Activated CD8-positive, alpha-beta T cell treated with anti-CD3 and anti-CD28 coated beads, Interleukin-2, amount 10 ng/mL, durations not matched to agents 7 days and 5 days (primary cell): ENCODE data around the gene CYRIA. TPM values are rescaled to one million over a fixed set of nuclear protein-coding genes. Genes with fewer than 3 reads are reported as not detected.

Experiments used
- ATAC-seq: fragments of 150-1000 bp; cut with Tn5 transposase; one replicate; pipeline ENCODE4 v1.10.0; 2021; ENCODE audit warnings: moderate library complexity
- CTCF ChIA-PET: fragments of 350-600 bp; sonication (Branson Sonifier 250); formaldehyde crosslinking; loops from one replicate; lab custom pipeline; 2021; ENCODE audit warnings: antibody characterized with exemption; lab: Charles Lee
- POLR2A ChIA-PET: fragments of 350-600 bp; sonication (Branson Sonifier 250); formaldehyde crosslinking; loops from one replicate; lab custom pipeline; 2021; ENCODE audit warnings: antibody characterized with exemption; lab: Charles Lee
- DNase-seq: peaks from one replicate; pipeline ENCODE4 v3.0.0-alpha.2; 2020
- H3K27ac Mint-ChIP-seq: one replicate; pipeline ENCODE4 v1.8.0; 2021; ENCODE audit warnings: mild to moderate bottlenecking, mixed read lengths
- H3K27me3 Mint-ChIP-seq: one replicate; pipeline ENCODE4 v1.8.0; 2021; ENCODE audit warnings: low read depth, mixed read lengths
- H3K36me3 Mint-ChIP-seq: one replicate; pipeline ENCODE4 v1.8.0; 2021; ENCODE audit warnings: low read depth, mixed read lengths
- H3K4me1 Mint-ChIP-seq: one replicate; pipeline ENCODE4 v1.8.0; 2021; ENCODE audit warnings: low read depth, mixed read lengths
- H3K4me3 Mint-ChIP-seq: one replicate; pipeline ENCODE4 v1.8.0; 2021; ENCODE audit warnings: mild to moderate bottlenecking, mixed read lengths
- H3K9me3 Mint-ChIP-seq: one replicate; pipeline ENCODE4 v1.8.0; 2022; ENCODE audit warnings: mixed read lengths; ENCODE audit not compliant: insufficient read depth
- total RNA-seq, 2 experiments: library from RNA; stranded (reverse); gene quantifications; one replicate each; pipeline ENCODE4 v1.2.3, GENCODE V29; 2021

CYRIA gene
- total RNA-seq, 2 experiments from 2014 or later, result 0.78 to 0.84 TPM

DNA sequence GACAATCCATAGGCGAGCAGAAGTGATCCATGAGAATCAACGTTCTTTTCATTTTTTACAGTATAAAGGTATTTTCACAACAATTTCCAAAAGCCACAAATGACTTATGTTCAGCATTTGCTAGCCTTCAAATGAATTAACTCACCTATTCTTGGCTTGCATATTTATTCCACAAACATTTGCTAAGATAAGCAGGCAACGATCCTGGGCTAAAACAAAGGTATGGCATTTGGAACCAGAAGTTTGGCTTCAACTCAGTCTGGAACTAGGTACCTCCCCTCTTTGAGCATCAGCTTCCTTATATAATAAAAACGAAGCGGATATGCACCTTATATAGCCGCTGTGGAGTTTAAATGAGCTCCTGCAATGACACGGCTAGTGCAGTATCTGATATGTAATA lies 20.5 kb downstream of the CYRIA start:
- Mint-ChIP-seq H3K4me3 (no peak overlapping the region), H3K36me3 (no peaks in the 10 kb centered on the region), H3K27ac (no peak overlapping the region), H3K4me1 (no peaks in the 10 kb centered on the region), H3K27me3 (peaks cover 2% of the 10 kb centered on the region), H3K9me3 (no peaks in the 10 kb centered on the region)
- ChIA-PET CTCF (no interaction called here), POLR2A (no interaction called here)
- no peak for DNase-seq
- ATAC-seq, result no peak

DNA sequence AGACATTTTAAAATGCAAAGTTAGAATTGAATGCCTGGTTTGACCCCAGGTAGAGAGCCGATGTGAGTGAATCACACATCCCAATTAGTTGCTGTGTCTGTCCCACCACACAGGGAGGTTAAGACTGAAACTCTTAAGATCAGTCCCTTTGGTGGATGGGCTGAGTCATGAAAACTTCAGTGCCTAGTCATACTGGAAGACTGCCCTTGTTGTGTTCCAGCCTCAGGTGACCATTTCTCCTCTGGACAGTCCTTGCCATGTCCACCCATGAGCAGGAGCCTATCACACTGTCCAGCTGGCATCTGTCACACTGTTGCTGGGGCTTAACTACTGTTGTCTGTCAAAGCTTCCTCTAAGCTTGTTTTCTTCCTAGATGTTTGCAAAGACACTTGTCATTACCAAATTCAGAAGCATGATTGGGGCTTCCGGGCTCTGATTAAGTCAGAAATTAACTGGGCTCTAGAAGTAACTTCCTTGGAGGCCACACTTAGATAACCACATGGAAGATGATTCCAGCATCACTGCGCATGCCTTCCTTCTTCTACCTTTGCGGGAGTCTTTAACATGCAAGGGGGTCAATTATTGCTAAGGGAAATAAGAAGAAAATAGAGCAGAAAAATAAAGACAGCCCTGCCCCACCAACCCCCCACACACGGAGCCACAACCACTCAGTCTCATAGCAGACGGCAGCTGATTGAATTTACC lies 21.3 kb downstream of the CYRIA start:
- Mint-ChIP-seq H3K4me1 (no peaks in the 10 kb centered on the region), H3K9me3 (no peaks in the 10 kb centered on the region), H3K27ac (no peak overlapping the region), H3K4me3 (no peak overlapping the region), H3K27me3 (peaks cover 2% of the 10 kb centered on the region), H3K36me3 (no peaks in the 10 kb centered on the region)
- ATAC-seq (no peak), DNase-seq (no peak)
- ChIA-PET POLR2A (no interaction called here), CTCF (interaction anchor here (1.1 kb wide), 1 partner anchor 31 kb away, joined by 3 read pairs; no protein-coding TSS in a partner anchor)

DNA sequence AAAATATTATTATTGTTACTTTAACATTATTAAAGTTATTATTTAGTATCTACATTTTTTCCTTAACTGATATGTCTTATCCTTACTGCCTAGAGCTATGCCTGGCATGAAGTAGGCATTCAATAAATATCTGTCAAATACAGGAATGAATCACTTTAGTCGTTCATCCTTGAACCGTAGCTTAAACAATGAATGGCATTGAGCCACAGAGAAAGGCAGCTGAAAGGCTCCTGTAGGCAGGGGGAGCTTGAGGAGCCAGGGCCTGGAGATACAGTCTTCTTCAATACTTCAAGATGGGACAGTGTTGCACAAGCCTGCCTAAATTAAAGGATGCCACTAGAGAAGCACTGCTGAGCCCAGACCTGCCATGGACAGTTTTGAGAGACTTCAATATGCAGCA lies 22.5 kb downstream of the CYRIA start:
- H3K4me3 Mint-ChIP-seq, result no peak overlapping the region
- H3K4me1 Mint-ChIP-seq, result peaks cover 9% of the 10 kb centered on the region
- no peak for ATAC-seq
- no peak overlapping the region for H3K27ac Mint-ChIP-seq
- peaks cover 2% of the 10 kb centered on the region for H3K27me3 Mint-ChIP-seq
- H3K36me3 Mint-ChIP-seq, result no peaks in the 10 kb centered on the region
- CTCF ChIA-PET, result no interaction called here
- POLR2A ChIA-PET, result no interaction called here
- no peaks in the 10 kb centered on the region for H3K9me3 Mint-ChIP-seq
- no peak for DNase-seq

DNA sequence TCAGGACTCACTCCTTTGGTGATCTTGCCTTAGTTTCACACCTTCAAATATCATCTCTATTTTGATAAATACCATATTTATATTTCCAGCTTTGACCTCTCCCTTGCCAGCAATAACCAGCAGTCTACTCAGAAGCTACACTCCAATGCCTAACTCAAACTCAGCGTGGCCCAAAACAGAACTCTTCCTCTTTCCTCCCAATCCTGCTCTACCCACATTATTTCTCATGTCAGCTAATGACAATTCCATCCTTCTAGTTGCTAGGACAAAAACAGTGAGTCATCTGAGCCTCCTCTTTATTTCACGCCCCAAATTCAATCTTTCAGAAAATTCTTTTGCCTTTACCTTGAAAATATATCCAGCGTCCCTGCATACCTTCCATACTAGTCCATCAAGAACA lies 23.5 kb downstream of the CYRIA start:
- Mint-ChIP-seq H3K36me3 (no peaks in the 10 kb centered on the region), H3K27me3 (no peaks in the 10 kb centered on the region), H3K4me1 (peaks cover 13% of the 10 kb centered on the region), H3K27ac (no peak overlapping the region), H3K4me3 (no peak overlapping the region), H3K9me3 (no peaks in the 10 kb centered on the region)
- POLR2A ChIA-PET, result no interaction called here
- no peak for DNase-seq
- CTCF ChIA-PET, result no interaction called here
- ATAC-seq, result no peak

DNA sequence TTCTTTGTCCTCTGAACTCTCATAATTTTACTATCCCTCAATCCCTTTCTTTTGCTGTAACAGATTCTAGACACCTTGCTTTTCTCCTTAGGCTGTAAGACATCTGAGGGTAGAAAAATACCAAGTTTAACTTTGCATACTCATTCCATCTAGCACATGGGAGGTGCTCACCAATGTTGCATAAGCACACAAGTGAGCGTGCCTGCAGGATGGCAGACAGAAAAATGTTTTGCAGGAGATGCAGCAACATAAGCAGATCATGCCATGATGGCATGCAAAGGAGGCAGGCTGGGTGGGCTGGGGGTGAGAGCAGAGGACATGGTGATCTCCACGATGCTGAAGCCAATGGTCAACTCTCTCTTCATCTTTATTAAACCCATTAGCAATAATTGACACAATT lies 24.1 kb downstream of the CYRIA start:
- DNase-seq (no peak), ATAC-seq (no peak)
- Mint-ChIP-seq H3K36me3 (no peaks in the 10 kb centered on the region), H3K9me3 (no peaks in the 10 kb centered on the region), H3K27ac (no peak overlapping the region), H3K27me3 (no peaks in the 10 kb centered on the region), H3K4me3 (no peak overlapping the region), H3K4me1 (peaks cover 13% of the 10 kb centered on the region)
- POLR2A ChIA-PET, result no interaction called here
- CTCF ChIA-PET, result no interaction called here

DNA sequence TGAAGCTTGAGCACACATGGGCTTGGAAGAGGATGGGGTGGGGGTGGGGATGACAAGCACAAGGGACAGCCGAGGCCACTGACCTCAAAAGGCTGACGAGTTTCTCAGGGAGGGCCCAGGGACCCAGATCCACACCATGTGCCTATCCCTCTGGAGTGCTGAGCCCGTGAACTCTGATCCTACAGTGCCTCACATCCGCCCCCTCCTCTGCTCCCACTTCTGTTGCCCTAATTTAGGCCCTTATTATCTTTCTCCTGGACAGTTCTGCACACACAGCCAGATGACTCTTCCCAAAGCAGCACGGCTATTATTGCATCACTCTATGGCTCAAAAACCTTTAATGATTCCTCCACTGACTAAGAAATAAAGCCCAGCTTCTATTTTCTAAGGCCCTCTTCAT lies 24.8 kb downstream of the CYRIA start:
- ATAC-seq (no peak), DNase-seq (no peak)
- Mint-ChIP-seq H3K4me1 (peaks cover 13% of the 10 kb centered on the region), H3K36me3 (no peaks in the 10 kb centered on the region), H3K27me3 (no peaks in the 10 kb centered on the region), H3K27ac (no peak overlapping the region), H3K9me3 (no peaks in the 10 kb centered on the region), H3K4me3 (no peak overlapping the region)
- ChIA-PET POLR2A (no interaction called here), CTCF (no interaction called here)

DNA sequence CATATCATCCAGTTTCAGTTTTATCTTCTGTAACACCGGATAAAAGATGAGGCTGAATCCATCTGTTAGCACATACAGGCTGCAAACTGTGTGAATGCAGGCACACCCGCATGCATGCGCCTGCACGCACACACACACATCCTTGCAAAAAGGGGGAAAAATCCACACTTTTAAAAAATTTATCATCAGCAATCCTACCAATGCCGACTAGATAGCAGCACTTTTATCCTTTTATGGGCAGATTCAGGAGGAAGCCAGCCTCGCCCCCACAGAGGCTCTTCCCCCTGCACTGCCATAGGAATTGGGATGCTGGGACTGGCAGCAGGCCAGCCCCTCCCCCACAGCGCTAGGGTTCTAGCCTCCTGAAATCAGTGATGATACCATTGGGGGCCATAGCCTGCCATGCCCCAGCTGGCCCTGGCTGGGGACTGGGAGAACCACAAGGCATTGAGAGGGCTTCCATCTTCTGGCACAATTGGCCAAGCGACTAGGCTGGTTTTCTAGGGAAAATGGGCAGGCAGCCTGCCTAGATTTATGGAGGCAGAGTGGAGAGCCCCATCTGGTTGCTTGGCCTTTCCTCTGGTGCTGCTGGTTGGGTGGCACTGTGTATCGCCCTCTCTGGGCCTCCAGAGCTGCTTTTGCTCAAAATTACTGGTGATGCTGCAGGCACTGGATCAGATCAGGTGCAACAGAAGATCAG lies 25.5 kb downstream of the CYRIA start:
- no peak overlapping the region for H3K4me3 Mint-ChIP-seq
- no peaks in the 10 kb centered on the region for H3K36me3 Mint-ChIP-seq
- POLR2A ChIA-PET, result no interaction called here
- ATAC-seq (no peak), DNase-seq (no peak)
- no peak overlapping the region for H3K27ac Mint-ChIP-seq
- no peaks in the 10 kb centered on the region for H3K9me3 Mint-ChIP-seq
- peaks cover 13% of the 10 kb centered on the region for H3K4me1 Mint-ChIP-seq
- CTCF ChIA-PET, result no interaction called here
- peaks cover 4% of the 10 kb centered on the region for H3K27me3 Mint-ChIP-seq

DNA sequence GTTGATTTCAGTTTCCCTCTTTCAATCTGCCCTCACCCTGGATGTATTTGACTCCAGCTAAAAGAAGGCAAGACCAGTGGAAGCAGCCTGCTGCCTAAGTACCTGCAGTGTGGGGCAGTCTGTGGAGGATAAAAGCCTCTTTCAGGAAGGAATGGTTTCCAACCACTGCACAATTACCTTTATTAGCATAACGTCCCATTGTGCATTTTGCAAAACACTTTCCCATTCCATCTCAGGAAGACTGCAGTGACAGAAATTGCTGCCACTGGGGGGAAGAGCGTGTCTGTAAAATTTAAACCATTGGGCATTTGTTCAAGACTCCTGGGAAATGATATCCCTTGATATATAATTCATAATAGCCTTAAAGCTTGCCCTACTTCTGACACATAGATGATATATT lies 26.2 kb downstream of the CYRIA start:
- POLR2A ChIA-PET, result no interaction called here
- CTCF ChIA-PET, result no interaction called here
- Mint-ChIP-seq H3K36me3 (no peaks in the 10 kb centered on the region), H3K4me1 (peaks cover 13% of the 10 kb centered on the region), H3K27me3 (peaks cover 7% of the 10 kb centered on the region), H3K4me3 (no peak overlapping the region), H3K27ac (no peak overlapping the region), H3K9me3 (no peaks in the 10 kb centered on the region)
- ATAC-seq (no peak), DNase-seq (no peak)

DNA sequence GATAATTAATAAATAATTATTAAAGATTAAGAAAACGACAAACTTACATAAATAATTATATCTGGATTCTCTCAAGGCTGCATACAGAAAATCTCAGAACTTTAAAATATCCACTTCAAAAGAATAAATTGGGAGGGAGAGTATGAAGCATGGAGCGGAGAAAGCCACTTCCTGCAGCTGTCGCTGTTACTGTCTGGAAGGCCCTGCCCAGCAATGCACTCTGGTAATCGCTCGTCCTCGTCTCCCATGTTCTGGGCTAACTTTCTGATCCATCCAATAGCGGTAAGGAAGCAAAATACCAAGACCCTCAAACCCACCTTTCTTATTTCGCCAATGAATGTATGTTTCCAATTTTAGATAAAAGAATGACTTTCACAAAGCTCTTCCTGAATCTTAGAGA lies 26.7 kb downstream of the CYRIA start:
- CTCF ChIA-PET, result no interaction called here
- H3K27ac Mint-ChIP-seq, result no peak overlapping the region
- DNase-seq, result no peak

DNA sequence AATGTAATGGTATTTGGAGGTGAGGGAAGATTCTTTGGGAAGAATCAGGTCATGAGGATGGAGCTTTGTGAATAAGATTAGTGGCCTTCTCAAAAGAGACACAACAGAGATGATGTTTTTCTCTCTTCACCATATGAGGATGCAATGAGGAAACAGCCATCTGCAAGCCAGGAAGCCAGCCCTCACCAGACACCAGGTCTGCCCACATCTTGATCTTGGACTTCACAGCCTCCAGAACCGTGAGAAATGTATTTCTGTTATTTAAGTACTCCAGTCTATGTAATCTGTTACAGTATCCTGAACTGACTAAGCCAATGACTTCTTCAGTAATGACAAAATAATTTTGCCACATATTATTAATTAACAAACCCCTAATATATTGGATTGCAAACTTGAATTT lies 28.3 kb downstream of the CYRIA start:
- Mint-ChIP-seq H3K4me1 (peaks cover 13% of the 10 kb centered on the region), H3K4me3 (no peak overlapping the region), H3K27ac (no peak overlapping the region), H3K27me3 (peaks cover 7% of the 10 kb centered on the region), H3K36me3 (no peaks in the 10 kb centered on the region), H3K9me3 (no peaks in the 10 kb centered on the region)
- CTCF ChIA-PET, result interaction anchor here (1.3 to 2.3 kb wide), 2 partner anchors 9 to 28 kb away, joined by 5 to 6 read pairs; no protein-coding TSS in a partner anchor
- POLR2A ChIA-PET, result interaction anchor here (0.6 kb wide), 1 partner anchor 43 kb away, joined by 3 read pairs; no protein-coding TSS in a partner anchor
- no peak for ATAC-seq
- no peak for DNase-seq

More for the DNA sequence above, 26.7 kb downstream of the CYRIA start:
- ATAC-seq, result no peak
- Mint-ChIP-seq H3K36me3 (no peaks in the 10 kb centered on the region), H3K9me3 (no peaks in the 10 kb centered on the region), H3K4me1 (peaks cover 13% of the 10 kb centered on the region), H3K27me3 (peaks cover 7% of the 10 kb centered on the region), H3K4me3 (no peak overlapping the region)
- POLR2A ChIA-PET, result no interaction called here

DNA sequence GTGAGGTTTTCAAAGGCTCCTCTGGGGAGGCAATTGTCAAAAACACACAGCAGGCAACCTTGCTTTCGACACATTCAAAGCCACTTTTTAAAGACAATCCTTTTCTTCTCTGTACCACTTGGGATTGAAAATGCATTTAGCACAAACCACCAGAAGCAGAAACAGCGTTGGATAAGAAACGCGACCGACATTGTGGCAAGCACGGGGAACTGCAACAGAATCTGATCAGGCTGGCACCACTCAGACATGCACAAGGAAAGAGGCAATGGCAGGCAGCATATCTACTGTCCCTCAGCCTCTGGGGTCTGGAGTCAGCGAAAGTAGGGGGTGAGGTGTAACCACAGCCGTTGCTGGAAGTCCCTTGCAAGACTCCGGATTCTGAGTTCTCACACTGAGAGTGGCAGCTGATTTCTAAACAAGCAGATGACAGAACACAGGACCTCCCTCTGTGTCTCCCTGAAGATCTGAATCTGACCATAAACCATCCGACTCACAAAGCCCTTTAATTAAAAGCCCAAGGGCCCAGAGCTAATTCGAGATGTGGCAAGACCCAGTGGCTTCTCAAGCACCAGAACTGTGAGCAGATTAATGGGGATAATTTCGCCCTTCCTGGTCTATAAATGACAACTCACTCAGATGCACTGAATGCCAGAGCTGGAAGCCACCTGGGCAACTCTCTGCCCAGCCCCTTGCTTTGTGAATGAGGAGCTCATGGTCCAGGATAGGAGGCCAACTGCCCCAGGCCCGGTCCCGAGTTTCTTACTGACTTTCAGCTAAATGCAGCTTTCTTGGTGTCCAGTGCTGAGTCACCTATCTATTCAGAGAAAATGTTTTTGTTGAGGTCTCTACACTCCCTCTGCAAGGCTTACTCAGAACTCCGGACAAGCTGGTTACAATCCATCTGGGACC lies 29.6 kb downstream of the CYRIA start:
- peaks cover 13% of the 10 kb centered on the region for H3K4me1 Mint-ChIP-seq
- ChIA-PET POLR2A (no interaction called here), CTCF (interaction anchor here (1.3 to 2.3 kb wide), 2 partner anchors 8 to 27 kb away, joined by 5 to 6 read pairs; no protein-coding TSS in a partner anchor)
- H3K4me3 Mint-ChIP-seq, result no peak overlapping the region
- H3K27ac Mint-ChIP-seq, result no peak overlapping the region
- no peaks in the 10 kb centered on the region for H3K9me3 Mint-ChIP-seq
- peaks cover 7% of the 10 kb centered on the region for H3K27me3 Mint-ChIP-seq
- H3K36me3 Mint-ChIP-seq, result no peaks in the 10 kb centered on the region
- no peak for ATAC-seq
- no peak for DNase-seq
